NCI-H345 treated with DMSO at 0.1 percent for 48 hours (cell line): Measurements from ENCODE around the gene TSHZ3.

Experiments used
- DNase-seq: peaks from one replicate; lab custom pipeline; 2025; ENCODE audit not compliant: unreplicated experiment; lab: John Stamatoyannopoulos, UW

Gene TSHZ3

GRCh38 chr19:31292639-31293185 is 56.5 kb downstream of the TSHZ3 start:
- DNase-seq: no peak

DNA sequence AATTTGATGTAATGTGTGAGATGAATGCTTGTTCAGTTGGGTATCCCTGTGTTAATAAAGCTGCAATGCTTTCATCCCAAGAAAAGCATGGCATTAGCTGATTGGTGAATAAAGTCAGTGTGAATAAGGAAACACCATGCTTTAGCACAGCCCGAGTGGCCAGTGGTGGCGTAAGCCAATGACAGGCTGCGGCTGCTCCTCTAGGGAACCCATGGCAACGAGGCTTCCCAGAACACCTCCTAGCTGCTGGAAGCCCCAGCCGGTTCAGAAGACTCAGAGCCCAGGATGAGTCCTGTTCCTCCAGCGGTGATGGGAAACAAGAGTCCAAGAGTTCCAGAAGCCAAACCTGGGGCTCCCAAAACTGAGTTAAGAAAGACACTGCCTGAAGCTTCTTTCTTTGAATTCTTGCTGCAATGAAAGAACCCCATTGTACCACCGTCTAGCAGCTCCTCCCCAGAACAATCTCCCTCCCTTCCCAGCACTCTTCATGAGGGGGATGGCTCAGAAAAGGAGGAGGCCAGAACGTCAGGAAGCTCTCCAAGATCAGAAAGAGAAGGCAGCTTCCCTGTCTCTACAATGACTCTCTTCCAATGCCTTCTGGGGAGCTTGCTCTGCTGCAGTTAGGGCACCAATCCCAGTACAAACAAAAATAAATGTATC is 58.2 kb downstream of the TSHZ3 start:
- DNase-seq: no peak

GRCh38 chr19:31289976-31290375 is 59.3 kb downstream of the TSHZ3 start:
- no peak for DNase-seq

GRCh38 chr19:31289381-31289880 is 59.8 kb downstream of the TSHZ3 start:
- DNase-seq: no peak

GRCh38 chr19:31286491-31286890 is 62.7 kb downstream of the TSHZ3 start:
- DNase-seq: no peak

- no peak for DNase-seq
Measured at GRCh38 chr19:31285744-31286143, 63.5 kb downstream of the TSHZ3 start.

DNA sequence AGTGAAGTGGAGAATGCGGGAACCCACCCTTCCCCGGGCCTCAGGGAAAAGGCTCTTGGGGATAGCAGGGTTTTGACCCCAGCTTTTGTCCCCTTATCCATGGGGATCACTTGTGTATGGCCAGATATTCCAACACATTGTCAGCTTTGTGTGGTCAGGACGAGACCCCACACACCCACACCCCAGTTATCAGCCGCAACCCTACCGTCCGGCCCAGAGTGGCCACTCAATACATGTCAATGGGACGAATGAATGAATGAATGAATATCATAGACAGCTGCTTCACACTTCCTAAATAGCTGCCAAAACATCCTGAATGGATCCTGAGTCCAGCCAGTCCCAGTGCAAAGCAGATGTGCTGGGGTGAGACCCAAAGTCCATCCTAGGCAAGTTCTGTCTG is 64.6 kb downstream of the TSHZ3 start:
- DNase-seq: no peak

DNA sequence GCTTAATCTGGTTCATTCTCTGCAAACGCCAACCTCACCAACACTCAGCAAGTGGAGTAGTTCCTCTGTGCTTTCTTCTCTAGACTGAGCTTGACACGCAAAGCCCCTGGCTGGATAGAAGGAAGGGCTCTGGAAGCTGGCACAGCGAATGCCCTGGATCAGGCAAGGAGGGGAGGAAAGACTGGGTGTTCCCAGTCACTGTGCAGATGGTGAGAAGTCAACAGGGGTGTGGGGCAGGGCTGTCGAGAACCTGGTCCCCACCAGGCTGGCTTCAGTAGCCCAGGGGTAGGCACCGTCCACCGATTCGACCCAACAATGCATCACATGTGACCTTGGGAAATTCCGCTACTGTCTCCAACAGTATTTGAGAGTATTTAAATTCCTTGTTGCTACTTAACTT is 65.5 kb downstream of the TSHZ3 start:
- DNase-seq: no peak

GRCh38 chr19:31282346-31282745 is 66.9 kb downstream of the TSHZ3 start:
- no peak for DNase-seq

DNA sequence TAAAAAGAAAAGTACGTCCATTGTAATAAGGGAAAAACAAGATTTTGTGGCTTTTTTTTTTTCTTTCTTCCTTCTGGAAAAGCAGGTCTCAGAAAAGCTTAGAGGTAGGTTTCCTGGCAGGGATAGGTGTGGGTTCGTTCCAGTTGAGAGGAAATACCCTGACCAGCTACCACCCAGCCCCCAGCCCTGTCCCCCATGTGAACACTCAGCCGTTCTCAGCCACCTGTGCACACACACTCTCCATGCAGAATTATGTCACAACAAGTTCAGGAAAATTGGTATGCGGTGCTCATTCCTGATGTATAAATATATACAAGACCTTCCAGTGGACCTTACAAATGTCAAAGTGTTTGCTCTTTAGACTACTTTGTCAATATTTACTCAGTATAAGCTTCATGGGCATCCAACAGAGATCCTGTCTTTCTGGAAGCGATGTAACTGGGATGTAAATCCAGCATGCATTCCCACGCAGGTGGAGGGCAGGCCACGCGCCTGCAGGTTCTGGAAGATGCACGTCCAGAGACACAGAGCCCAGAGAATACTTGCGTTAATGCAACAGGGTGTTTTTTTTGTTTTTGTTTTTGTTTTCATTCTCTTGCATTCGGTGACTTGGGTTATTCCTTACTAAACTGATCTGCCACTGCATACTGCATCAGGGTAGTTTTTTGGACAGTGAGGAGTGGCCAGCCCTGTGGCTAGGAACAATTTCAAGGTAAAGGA is 68.8 kb downstream of the TSHZ3 start:
- DNase-seq: no peak

DNA sequence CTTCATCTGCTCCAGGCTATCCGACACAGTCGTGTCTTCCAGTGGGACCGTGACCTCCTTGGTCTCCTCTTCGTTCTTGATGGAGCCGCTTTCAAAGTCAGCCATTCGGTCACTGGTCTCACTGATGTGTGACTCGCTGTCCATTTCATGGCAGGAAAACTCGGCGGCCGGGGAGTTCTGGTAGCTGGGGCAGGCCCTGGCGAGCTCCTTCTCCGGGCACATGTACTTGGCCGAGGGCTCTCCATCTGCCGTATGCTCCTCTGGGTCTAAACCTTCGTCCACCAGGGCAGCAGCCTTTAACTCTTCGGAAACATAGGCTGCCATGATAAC is 69.8 kb downstream of the TSHZ3 start:
- no peak for DNase-seq

GRCh38 chr19:31278555-31279435 is 70.4 kb downstream of the TSHZ3 start:
- no peak for DNase-seq

DNA sequence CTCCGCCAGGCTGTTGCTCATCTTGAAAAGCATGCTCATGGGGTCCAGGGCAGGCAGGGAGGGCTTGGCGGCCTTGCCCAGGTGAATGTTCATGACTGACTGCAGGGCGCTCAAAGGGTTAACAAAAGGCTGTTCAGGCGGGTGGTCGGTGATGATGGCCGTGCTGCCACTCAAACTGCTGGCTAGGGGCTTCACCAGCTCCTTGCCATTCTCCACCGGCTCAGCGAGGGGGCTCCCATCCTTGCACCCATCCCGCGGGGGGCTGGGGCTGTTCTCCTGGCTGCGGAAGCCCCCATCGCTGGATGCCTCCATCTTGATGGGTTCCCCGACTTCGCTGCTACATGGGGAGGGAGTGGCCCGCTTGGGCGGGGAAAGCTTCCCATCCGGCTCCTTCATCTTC is 71.7 kb downstream of the TSHZ3 start:
- DNase-seq: no peak

DNA sequence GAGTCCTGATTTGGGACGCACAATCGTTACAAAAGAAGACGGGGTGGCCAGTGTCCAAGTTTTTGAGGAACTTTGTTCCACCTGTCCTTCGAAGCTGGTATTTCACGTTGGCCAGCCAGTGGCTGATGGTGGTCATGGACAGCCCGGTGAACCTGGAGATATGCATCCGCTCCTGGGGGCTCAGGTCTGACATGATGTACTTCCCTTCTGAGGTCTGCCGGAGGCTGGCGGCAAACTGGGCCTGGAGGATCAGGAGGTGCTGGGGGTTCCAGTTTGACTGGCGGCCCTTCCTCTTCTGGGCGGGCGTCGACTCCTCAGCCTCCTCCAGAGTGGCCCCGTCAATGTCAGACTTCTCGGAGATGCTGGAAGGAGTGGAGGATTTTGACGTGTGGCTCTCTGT is 72.4 kb downstream of the TSHZ3 start:
- no peak for DNase-seq

DNA sequence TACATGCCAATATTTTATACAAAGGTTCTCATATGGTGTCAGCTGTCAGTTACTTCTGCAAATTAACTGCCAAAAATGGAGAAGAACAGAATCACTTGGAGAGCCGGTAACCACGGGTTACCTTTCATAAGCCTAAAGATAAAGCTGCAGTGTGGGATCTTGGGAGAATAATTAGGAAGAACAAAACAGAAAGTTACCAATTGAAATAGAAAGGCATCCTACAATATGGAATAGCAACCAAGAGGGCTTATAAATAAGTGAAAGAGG is 74.2 kb downstream of the TSHZ3 start:
- no peak for DNase-seq

DNA sequence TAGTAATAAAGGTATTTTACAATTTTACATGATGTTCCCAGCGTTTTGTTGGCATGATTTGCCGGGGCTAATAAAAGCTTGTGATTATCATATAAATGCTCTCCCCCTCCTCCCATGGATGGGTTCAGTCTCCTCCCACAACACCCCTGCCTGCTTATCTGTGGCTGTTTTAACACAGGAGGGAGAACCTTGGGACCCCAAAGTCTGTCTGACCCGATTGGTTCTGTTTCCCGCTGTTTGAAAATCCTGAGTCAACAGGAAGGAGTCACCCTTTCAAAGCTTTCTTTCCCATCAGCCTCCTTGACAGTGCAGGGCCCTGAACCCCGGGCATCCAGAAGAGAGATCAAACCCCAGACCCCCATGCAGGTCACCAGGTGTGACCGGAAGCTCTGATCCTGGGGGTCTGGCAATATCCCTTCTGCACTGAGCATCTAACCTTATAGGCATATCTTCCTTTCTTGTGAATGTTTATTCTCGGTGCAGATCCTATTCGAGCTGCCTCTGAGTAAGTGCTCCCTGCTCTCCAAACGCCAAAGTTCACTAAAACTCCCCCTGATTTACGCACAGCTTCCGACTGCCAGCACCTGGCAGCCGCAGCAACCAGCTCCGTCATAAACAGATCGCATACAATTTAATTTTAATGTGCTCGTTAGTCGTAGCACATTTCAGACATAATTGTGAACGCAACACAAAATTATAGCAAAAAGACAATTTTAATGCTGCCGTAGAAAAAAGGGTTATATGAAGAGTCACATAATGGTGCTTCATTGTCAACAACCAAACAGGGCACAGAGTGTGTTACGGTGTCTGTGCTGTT is 74.8 kb downstream of the TSHZ3 start:
- DNase-seq: no peak

- DNase-seq: no peak
Measured at GRCh38 chr19:31272583-31273106, 76.6 kb downstream of the TSHZ3 start.

DNA sequence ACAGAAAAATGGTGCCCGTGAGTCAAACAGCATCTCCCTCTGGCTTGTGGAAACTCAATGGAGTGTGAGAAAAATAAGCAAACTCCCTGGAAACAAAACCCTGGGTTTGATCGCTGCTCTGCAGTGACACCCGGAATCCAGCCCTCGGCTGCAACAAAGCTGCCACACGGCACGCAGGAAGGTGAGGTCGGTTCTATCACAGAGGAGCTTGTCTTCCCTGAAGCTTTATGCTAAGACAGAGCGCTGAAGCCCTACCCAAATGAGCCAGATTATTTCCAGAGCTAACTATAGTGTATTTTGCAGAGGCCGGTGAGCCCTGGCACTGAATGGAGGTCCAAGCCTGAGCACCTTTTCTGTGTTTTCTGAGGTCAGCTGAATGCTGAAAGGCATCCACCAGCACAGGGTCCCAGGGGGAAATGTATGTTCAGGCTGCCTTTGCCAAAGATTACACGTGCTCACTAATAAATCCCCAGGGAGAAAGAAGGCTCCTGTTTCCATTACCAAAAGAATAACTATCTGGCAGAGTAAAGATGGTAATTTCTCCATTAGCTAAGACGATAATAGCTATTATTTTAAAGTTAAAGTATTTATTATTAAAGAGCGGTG is 77.8 kb downstream of the TSHZ3 start:
- DNase-seq: no peak

DNA sequence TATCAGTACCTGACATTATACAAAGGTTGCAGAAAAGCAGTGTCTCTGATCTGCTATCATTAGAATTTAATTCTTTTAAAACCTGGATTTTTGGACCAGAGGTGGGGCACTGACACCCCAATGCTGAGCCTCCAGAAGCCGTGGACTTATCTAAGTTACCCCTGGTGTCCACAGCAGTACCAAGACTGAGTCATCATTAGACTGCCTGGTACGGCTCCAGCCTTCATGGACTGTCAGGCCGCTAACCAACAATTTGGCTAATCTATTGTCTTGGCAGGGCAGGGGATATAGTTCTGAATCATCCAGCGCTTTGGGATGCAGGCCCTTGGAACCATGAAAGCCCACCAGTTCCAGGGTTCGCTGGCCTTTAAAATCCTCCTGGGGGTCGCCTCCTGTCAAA is 78.3 kb downstream of the TSHZ3 start:
- DNase-seq: no peak

DNA sequence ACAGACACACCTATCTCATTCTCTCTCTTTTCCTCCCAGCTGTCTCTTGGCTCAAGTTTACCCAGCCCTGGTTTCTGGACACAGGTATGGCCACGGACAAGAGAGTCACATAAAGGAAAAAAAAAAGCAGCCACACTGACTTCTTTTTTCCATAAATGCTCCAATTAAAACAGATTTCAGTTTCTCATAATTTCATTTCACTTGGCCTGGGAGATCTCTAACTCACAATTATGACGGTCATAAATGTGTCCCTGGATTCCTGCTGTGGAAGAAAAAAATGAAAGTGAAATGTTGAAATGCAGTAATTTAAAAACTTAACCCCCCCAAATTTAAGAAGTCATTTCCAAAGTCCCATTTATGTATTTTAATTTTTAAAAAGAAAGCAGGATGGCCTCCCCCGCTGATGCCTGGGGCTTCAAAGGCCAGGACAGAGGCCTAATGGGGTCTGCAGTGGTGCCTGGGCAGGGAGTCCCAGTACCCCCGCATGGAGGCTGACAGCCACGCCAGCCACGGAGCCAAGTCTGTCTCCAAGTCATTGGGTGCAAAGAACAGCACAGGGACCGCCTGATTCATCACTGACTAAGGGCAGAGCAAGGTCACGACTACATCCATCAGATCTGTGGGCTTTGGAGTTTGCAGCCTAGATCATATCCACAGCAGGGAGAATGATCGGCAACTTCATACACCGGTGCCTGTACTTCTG is 79.7 kb downstream of the TSHZ3 start:
- no peak for DNase-seq
